GM21737 (cell line): Measurements from ENCODE around the gene FCN1.
"Not testable (repeated sequence)": the region's sequence is repeated elsewhere in the genome, so short reads cannot be mapped to it uniquely, and the experiment has no call there.

Experiments used
- ATAC-seq: cut with Tn5 transposase; IDR thresholded peaks from one replicate; pipeline ENCODE4 v1.9.1; 2021; ENCODE audit warnings: mild to moderate bottlenecking, moderate library complexity; ENCODE audit not compliant: unreplicated experiment

FCN1 gene

DNA sequence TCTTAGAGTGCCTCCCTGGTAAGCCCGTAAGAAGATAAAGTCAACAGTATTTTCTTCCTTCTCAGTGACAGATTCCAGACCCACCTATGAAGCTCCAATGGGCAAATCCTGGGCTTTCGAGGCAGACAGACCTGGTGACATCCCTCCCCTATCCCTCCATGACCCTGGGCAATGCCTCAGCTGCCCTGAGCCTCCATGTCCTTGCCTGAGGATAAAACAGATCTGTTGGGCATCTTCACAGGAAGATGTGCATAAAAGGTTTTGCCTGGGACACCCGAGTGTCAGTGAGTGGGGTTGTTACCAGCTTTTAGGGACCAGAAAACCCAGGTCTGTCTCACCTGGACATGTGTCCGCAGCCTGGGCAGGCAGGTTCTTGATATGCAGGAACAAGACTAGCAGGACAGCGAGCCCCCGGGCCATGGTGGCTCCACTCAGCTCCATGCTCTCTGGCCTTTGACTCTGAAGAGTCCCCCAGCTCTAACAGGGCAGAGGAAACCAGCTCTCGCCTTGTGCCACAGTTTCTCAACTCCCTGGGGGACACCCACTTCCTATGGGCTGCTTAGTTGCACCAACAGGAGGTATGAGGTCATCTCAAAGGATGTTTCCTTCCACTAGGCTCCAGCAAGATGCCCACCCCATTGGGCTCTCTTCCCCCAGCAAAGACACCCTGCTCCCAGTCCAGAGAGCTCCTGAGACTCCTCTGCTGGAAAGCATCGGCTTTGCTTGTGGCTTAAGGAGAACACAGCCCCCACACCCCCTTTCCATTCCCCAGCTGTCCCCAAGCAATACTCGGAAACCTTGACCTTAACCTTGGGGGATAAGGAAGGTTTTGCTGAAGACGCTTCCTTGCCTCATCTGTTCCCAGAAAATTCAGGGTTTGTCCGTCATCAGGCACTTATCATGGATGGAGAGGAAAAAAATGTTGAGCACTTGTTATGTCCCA lies at the start of gene FCN1:
FCN1 (minus strand) TSS at position 482 of the 943 bp plus-strand sequence; CDS start at position 441, 41 bp downstream.
- no peak for ATAC-seq

DNA sequence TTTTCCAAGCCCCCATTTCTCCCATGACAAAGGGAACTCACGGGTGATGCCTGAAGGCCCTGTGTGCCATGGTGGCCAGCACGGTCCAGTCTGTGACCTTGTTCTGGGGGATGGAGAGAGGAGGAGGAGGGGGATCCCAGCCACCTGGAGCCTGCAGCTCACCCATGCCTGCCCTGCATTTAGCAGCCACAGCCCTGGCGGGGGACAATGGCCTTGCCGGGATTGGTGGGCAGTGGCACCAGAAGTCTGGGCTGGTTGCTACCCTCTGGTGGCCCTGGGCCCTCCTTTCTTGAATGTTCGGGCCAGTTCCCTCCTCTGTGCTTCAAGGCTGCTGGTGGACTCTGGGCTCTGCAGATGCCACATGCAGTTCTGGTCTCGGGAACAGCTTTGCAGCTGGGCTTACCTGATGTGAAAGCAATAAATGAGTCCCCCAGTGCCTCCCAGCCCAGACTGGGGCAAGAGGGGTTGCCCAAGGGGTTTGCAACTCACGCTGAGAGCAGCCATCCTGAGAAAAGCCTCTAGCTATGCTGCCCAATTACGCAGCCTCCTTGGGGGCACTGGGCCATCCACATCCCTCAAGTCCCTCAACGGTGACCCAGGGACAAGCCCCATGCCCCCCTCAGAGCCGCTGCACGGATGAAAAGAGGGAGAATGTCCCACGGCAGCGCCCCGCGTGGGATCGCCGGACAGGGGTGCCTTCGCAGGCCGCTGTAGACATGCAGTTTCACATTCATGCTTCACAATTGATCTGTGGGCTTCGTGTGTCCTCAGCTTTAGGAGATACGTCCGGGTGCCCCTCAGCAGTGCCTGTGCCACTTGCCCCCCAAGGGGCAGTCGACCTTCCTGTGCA lies 49.2 kb upstream of the FCN1 start:
- ATAC-seq = no peak

DNA sequence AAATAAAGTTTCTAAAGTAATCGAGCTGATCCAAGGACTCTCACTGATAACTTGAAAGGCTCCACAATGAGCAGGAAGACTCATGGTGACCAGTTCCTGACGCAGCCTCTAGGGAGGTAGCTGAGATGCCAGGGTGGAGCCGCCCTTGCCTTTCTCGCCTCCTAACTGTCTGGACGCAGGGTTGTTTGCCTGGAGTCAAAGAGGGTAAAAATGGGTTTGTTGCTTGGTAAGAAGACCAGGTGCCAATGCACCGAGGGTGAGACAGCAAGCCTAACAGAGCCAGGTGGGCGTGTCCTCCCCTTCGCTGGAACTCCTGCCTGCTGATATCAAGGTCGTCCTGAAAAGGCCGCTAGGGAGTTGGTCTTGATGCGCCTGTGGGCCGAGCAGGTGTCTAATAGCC lies 48.6 kb upstream of the FCN1 start:
- ATAC-seq = no peak

- ATAC-seq = no peak
These were observed 48.1 kb upstream of the FCN1 start for GRCh38 chr9:134965851-134966250.

DNA sequence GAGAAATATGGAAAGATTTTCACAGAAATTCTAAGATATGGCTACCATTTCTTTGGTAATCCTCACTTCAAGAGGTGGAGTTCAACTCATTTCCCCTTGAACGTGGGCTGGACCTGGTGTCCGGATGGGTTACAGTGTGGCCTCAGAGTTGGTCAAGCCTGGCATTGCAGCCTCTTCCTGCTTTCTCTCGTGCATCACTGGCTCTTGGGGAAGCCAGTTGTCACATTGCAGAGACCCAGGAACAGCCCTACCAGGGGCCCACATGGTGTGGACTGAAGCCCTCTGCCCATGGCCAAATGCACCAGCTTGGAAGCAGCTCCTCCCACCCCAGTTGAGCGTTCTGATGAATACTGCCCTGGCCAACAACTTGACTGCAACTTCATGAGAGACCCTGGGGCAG lies 47.7 kb upstream of the FCN1 start:
- no peak for ATAC-seq

DNA sequence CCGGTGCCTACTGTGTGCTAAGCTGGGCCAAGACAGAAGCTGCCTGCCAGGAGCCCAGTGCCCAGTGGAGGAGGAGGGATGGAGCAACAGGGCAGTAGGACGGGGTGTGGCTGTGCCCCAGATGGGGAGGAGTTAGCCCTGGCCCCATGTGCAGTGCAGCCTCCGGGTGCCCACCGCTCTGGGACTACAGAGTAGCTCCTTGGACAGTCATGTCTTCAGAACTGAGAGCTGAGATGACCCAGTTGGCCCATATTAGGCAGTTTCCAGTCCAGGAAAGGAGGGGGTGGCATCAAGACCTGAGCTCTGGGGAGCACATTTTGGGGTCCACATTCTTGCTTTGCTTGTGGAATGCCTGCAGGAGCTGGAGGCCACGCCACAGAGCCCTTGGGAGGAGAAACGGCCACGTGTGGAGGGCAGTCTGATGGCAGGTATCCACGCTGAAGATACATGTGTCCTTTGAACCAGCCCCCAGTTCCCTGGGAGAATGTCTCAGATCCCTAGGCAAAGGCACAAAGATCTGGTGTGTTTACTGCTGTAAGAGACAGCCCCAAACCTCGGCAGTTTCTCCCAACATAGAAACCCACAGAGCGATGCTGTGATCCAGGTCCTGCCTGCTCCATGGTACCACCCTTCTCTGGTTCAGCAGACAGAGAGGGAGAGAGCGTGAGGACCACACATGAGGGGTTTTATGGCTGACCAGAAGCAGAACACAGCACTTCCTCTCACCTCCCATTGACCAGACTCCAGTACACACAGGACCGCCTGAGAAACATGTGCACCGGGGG lies 46.8 kb upstream of the FCN1 start:
- no peak for ATAC-seq

- ATAC-seq = no peak
These were observed 45.8 kb upstream of the FCN1 start for GRCh38 chr9:134963546-134963945.

- no peak for ATAC-seq
These were observed 45.3 kb upstream of the FCN1 start for GRCh38 chr9:134962973-134963364.

DNA sequence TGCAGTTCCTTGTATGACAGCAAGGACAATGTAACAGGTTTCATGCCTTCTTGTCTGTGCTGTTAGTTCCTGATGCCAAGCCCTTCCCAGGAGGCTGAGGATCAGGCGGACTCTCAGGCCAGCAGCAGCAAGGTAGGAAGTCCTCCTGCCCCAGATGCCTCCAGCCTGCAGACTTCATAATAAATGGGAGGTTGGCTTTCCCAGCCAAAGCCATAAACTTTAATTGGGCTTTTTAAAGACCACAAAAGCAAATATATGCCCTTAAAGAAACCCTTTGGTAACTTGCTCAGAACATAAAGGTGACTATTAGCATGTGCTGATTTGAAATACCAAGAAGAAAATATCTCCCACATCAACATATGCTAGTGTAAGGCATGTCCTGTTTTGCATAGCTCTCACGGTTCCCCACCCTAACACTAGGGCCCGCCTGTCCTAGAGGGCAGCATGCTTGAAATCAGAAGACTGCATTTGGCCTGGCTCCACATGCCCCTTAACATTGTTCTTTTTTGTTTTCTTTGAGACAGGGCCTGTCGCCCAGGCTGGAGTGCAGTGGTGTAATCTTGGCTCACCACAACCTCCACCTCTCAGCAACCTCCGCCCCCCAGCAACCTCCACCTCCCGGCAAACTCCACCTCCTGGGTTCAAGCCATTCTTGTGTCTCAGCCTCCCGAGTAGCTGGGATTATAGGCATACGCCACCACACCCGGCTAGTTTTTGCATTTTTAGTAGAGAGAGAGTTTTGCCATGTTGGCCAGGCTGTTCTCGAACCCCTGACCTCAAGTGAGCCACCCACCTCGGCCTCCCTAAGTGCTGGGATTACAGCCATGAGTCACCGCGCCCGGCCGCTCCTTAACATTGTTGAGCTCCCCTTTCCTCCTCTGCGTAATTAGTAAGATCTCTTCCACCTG lies 44.6 kb upstream of the FCN1 start:
- no peak for ATAC-seq

DNA sequence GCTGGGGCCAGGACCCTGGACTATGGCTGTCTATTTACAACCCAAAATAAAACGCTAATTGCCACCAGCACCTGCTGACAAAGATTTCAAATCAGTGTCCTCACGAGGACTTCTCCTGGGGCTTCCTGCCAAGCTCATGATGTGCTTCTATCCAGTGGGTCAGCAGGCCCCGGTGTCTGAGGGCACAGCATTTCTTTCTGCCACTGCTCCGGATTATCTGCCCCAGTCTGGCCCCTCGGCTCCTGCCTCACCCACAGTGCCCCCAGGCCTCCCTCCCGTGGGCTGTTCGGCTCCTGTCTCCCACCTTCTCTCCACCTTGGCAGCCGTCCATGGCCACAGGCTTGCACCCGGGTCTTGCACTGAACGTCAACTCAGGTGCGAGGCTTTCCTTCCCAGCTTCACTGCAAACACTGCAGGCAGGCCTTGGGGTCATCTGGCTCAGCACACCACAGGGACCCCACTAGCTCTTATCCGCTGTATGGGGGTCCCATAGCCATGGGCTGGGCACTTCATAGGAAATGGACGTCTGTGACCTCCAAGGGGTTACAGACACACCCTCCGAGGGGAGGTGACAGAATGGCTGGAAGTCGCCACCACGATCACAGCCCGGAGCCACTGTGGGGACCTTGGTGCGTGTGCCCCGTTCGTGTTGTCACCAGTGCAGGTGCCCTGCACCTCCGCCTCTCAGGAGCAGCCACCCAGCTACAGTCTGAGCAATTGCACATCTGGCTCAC lies 43.8 kb upstream of the FCN1 start:
- ATAC-seq = no peak

- ATAC-seq = no peak
These were observed 43.0 kb upstream of the FCN1 start for GRCh38 chr9:134960701-134961181.

- ATAC-seq = no peak
These were observed 42.2 kb upstream of the FCN1 start for GRCh38 chr9:134959971-134960310.

GRCh38 chr9:134959126-134959970 lies 41.6 kb upstream of the FCN1 start:
- no peak for ATAC-seq

DNA sequence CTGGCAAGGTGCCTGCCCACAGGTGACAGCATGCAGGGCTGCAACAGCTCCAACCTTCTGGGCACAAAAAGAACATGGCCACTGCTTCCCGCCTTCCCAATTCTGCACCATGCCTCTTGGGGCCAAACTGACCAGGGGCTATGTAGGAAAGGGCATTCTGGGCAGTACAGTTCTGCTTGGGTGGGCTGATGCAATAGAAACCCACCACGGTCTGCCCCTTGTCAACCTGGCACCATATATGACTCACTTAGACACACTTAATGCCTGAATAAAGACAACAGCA lies 40.2 kb upstream of the FCN1 start:
- ATAC-seq = no peak

DNA sequence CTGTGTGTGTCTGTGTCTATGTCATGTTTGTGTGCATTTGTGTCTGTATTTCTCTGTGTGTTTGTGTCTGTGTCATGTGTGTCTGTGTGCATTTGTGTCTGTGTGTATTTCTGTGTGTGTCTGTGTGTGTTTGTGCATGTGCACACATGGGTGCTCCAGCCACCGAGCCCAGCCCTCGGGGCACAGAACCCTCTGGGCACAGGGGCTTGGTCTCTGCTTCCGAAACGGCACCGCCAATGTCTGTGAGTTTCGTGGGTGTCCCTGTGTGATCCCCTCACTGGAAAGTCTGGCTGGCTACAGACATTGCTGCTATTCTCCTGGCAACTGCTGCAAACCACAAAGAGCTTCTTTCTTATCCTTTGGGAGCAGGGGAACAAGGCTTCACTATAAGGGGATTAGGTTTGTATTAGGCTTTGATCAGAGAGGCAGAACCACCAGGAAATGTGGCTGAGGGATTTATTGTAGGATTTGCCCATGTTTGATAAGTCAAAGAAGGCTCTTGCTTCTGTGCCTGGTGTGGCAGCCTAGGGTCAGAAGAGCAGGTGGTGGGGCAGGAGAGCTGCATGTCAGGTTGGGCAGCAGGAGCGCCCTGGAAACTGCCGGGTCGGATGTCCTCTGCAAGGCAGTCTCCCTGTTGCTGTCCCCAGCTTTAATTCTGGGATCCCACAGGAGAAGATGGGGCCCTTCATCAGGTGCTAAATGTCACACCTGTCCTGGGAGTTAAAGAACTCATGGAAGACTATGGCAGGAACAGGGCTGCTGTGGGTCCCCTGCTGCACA lies 39.6 kb upstream of the FCN1 start:
- ATAC-seq = no peak

DNA sequence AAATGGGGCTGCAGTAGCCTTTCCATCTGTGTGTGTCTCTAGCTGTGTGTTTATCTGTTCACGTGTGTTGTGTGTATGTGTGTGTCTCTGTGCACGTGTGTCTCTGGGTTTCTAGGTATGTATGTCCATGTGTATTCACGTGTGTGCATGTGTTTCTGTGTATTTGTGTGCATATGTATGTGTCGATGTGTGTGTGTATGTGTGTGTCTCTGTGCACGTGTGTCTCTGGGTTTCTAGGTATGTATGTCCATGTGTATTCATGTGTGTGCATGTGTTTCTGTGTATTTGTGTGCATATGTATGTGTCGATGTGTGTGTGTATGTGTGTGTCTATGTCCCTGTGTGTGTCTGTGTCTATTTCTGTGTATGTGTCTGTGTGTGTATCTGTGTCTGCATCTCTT lies 38.7 kb upstream of the FCN1 start:
- not testable (repeated sequence) for ATAC-seq

DNA sequence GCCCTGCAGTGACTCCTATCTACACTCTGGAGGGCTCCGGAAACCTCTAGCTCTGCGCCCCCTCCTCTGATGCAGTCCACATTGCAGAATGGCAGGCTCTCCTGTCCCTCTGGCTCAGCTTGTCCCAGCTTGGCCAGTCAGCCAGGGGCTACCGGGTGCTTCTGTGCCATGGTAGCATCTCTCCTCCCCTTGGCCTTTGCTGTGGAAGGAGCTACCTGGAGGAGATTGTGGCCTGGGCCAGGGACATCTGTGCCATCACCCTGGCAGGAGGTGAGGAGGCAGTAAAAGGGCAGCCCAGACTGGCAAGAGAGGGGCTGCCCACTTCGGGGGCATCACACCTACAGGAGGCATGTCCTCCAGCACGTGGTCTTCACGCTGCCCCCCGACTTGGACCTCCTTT lies 38.1 kb upstream of the FCN1 start:
- ATAC-seq = no peak

GRCh38 chr9:134955156-134955555 lies 37.4 kb upstream of the FCN1 start:
- no peak for ATAC-seq
